Neural progenitor cell (in vitro differentiated cells): ENCODE data around the gene LRBA.

ENCODE experiments used
- EZH2 ChIP-seq: fragments of 200-600 bp; sonication (generic); IDR thresholded peaks from 2 replicates; pipeline ENCODE4 v1.6.1; 2017; ENCODE audit warnings: antibody characterized with exemption, mild to moderate bottlenecking, moderate library complexity
- EZH2phosphoT487 ChIP-seq: fragments of 200-600 bp; sonication (generic); IDR thresholded peaks from 2 replicates; pipeline ENCODE4 v1.6.1; 2017; ENCODE audit warnings: antibody characterized with exemption
- TF ChIP-seq, protein P1 (sequence below): fragments of 200-600 bp; sonication (generic); IDR thresholded peaks from 2 replicates; pipeline ENCODE4 v1.5.1; 2017; ENCODE audit warnings: antibody characterized with exemption, mild to moderate bottlenecking

DNA sequence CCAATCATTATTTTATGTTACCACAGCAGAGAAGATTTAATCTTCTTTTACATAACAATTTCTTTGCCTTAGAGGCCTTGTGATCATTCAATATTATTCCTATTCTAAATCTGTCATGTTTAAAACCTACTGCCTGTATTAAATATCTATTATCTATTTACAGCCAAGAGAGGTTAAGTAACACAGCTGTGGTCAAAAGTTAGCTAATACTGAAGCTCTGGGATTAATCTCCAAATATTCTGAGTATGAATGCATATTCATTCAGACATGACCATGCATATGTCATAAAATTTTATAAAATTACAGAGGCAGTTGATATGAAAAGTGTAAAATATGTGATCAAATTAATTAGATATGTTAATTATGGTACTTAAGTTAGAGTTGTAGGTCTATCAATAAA lies 621.0 kb downstream of the LRBA start:
- TF ChIP-seq, protein P1, sequence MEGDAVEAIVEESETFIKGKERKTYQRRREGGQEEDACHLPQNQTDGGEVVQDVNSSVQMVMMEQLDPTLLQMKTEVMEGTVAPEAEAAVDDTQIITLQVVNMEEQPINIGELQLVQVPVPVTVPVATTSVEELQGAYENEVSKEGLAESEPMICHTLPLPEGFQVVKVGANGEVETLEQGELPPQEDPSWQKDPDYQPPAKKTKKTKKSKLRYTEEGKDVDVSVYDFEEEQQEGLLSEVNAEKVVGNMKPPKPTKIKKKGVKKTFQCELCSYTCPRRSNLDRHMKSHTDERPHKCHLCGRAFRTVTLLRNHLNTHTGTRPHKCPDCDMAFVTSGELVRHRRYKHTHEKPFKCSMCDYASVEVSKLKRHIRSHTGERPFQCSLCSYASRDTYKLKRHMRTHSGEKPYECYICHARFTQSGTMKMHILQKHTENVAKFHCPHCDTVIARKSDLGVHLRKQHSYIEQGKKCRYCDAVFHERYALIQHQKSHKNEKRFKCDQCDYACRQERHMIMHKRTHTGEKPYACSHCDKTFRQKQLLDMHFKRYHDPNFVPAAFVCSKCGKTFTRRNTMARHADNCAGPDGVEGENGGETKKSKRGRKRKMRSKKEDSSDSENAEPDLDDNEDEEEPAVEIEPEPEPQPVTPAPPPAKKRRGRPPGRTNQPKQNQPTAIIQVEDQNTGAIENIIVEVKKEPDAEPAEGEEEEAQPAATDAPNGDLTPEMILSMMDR = no peak
- TF ChIP-seq EZH2 (no peak), EZH2phosphoT487 (no peak)
